ENCODE data around the gene PRLR.
A peak's percentile ranks its signal among the peaks of the same experiment; 100 is the strongest.

Gene PRLR

GRCh38 chr5:35220967-35221366 is 9.3 kb downstream of the PRLR start:
- no peak overlapping the region for H3K9ac ChIP-seq (ENCODE audit: low read length)
- no peak overlapping the region for H3K4me3 ChIP-seq (ENCODE audit: low read length)
- no peaks in the 10 kb centered on the region for H3K36me3 ChIP-seq (replicated peaks; ENCODE audit: low read depth, low read length)
- no peaks in the 10 kb centered on the region for H4K20me1 ChIP-seq (ENCODE audit: insufficient read depth, low read length)
- H3K4me2 ChIP-seq (ENCODE audit: low read length), result no peak overlapping the region
- no peak overlapping the region for H3K27ac ChIP-seq (ENCODE audit: low read length)
- no peak overlapping the region for H2AFZ ChIP-seq (ENCODE audit: low read depth, low read length)
- no peaks in the 10 kb centered on the region for H3K9me3 ChIP-seq (ENCODE audit: insufficient read depth, low read length)
- no peak for TF ChIP-seq CTCF (IDR thresholded peaks at IDR 0.05; ENCODE audit: low read depth, low read length)
- H3K4me1 ChIP-seq (ENCODE audit: low read length), result no peaks in the 10 kb centered on the region
- no peaks in the 10 kb centered on the region for H3K79me2 ChIP-seq (ENCODE audit: low read length)
- no peaks in the 10 kb centered on the region for H3K27me3 ChIP-seq (ENCODE audit: low read depth, low read length)

GRCh38 chr5:35218981-35219380 is 11.3 kb downstream of the PRLR start:
- H3K27ac ChIP-seq (ENCODE audit: low read length), result no peak overlapping the region
- TF ChIP-seq EZH2phosphoT487 (IDR thresholded peaks at IDR 0.05; ENCODE audit: low read depth) (no peak), CTCF (IDR thresholded peaks at IDR 0.05; ENCODE audit: low read depth, low read length) (no peak)
- no peaks in the 10 kb centered on the region for H3K27me3 ChIP-seq (ENCODE audit: low read depth, low read length)
- H3K4me3 ChIP-seq (ENCODE audit: low read length), result no peak overlapping the region
- H2AFZ ChIP-seq (ENCODE audit: low read depth, low read length), result no peak overlapping the region
- H3K36me3 ChIP-seq (replicated peaks; ENCODE audit: low read depth, low read length), result no peaks in the 10 kb centered on the region
- no peaks in the 10 kb centered on the region for H3K4me1 ChIP-seq (ENCODE audit: low read length)
- H4K20me1 ChIP-seq (ENCODE audit: insufficient read depth, low read length), result no peaks in the 10 kb centered on the region
- no peak overlapping the region for H3K9ac ChIP-seq (ENCODE audit: low read length)
- H3K79me2 ChIP-seq (ENCODE audit: low read length), result no peaks in the 10 kb centered on the region
- H3K9me3 ChIP-seq (ENCODE audit: insufficient read depth, low read length), result no peaks in the 10 kb centered on the region
- H3K4me2 ChIP-seq (ENCODE audit: low read length), result no peak overlapping the region

GRCh38 chr5:35214051-35214450 is 16.2 kb downstream of the PRLR start:
- Histone ChIP-seq H3K4me1 (ENCODE audit: low read length) (peaks cover 38% of the 10 kb centered on the region), H3K4me3 (ENCODE audit: low read length) (no peak overlapping the region), H3K27me3 (ENCODE audit: low read depth, low read length) (no peaks in the 10 kb centered on the region), H3K27ac (ENCODE audit: low read length) (no peak overlapping the region), H3K79me2 (ENCODE audit: low read length) (no peaks in the 10 kb centered on the region), H4K20me1 (ENCODE audit: insufficient read depth, low read length) (no peaks in the 10 kb centered on the region), H2AFZ (ENCODE audit: low read depth, low read length) (no peak overlapping the region), H3K4me2 (ENCODE audit: low read length) (no peak overlapping the region), H3K9ac (ENCODE audit: low read length) (no peak overlapping the region), H3K36me3 (replicated peaks; ENCODE audit: low read depth, low read length) (no peaks in the 10 kb centered on the region), H3K9me3 (ENCODE audit: insufficient read depth, low read length) (no peaks in the 10 kb centered on the region)
- TF ChIP-seq CTCF (IDR thresholded peaks at IDR 0.05; ENCODE audit: low read depth, low read length), result no peak
- TF ChIP-seq EZH2phosphoT487 (IDR thresholded peaks at IDR 0.05; ENCODE audit: low read depth), result no peak

- Histone ChIP-seq H3K4me1 (ENCODE audit: low read length) (peaks cover 38% of the 10 kb centered on the region), H3K27ac (ENCODE audit: low read length) (peak overlapping the region; percentile 93), H3K27me3 (ENCODE audit: low read depth, low read length) (no peaks in the 10 kb centered on the region), H4K20me1 (ENCODE audit: insufficient read depth, low read length) (no peaks in the 10 kb centered on the region), H3K9me3 (ENCODE audit: insufficient read depth, low read length) (no peaks in the 10 kb centered on the region), H3K9ac (ENCODE audit: low read length) (no peak overlapping the region), H3K79me2 (ENCODE audit: low read length) (no peaks in the 10 kb centered on the region), H3K4me3 (ENCODE audit: low read length) (no peak overlapping the region), H2AFZ (ENCODE audit: low read depth, low read length) (no peak overlapping the region), H3K4me2 (ENCODE audit: low read length) (no peak overlapping the region), H3K36me3 (replicated peaks; ENCODE audit: low read depth, low read length) (no peaks in the 10 kb centered on the region)
- no peak for TF ChIP-seq EZH2phosphoT487 (IDR thresholded peaks at IDR 0.05; ENCODE audit: low read depth)
- peak; percentile 45 for TF ChIP-seq CTCF (IDR thresholded peaks at IDR 0.05; ENCODE audit: low read depth, low read length)
Measured at GRCh38 chr5:35213608-35214007, 16.7 kb downstream of the PRLR start.

Measured in OCI-LY3 (cell line).